Calu3 (cell line): ENCODE results near the gene TTC23. TPM values are rescaled to one million over a fixed set of nuclear protein-coding genes. Genes with fewer than 3 reads are reported as not detected.

Experiments used
- Bru-seq: library from RNA; stranded (reverse); fragments of 400-500 nt; gene quantifications from one replicate; lab custom pipeline; 2021; lab: Mats Ljungman, UMichigan
- BruChase-seq, 2 experiments: library from RNA; stranded (reverse); fragments of 400-500 nt; gene quantifications; one replicate each; lab custom pipeline; 2021; lab: Mats Ljungman, UMichigan
- BruUV-seq: library from RNA; stranded (reverse); fragments of 400-500 nt; replicated peaks from 2 replicates; lab custom pipeline; 2021; lab: Mats Ljungman, UMichigan
- CTCF ChIA-PET: fragments of 300-600 bp; sonication (Branson Sonifier 250); formaldehyde crosslinking; loops from one replicate; lab custom pipeline; 2022; ENCODE audit warnings: antibody characterized with exemption; lab: Charles Lee
- DNase-seq: peaks from one replicate; pipeline ENCODE4 v3.0.0; 2022
- H3K27ac Mint-ChIP-seq: one replicate; pipeline ENCODE4 v1.8.0; 2022; ENCODE audit warnings: mixed read lengths; ENCODE audit not compliant: unreplicated experiment
- H3K27me3 Mint-ChIP-seq: one replicate; pipeline ENCODE4 v1.8.0; 2022; ENCODE audit warnings: mixed read lengths; ENCODE audit not compliant: unreplicated experiment
- H3K36me3 Mint-ChIP-seq: one replicate; pipeline ENCODE4 v1.8.0; 2022; ENCODE audit warnings: mild to moderate bottlenecking, moderate library complexity, mixed read lengths; ENCODE audit not compliant: insufficient read depth, unreplicated experiment
- H3K4me1 Mint-ChIP-seq: one replicate; pipeline ENCODE4 v1.8.0; 2022; ENCODE audit warnings: mild to moderate bottlenecking, low read depth, mixed read lengths; ENCODE audit not compliant: unreplicated experiment
- H3K4me3 Mint-ChIP-seq: one replicate; pipeline ENCODE4 v1.8.0; 2022; ENCODE audit warnings: mild to moderate bottlenecking, low read depth, moderate library complexity, mixed read lengths; ENCODE audit not compliant: unreplicated experiment
- H3K9me3 Mint-ChIP-seq: one replicate; pipeline ENCODE4 v1.8.0; 2022; ENCODE audit warnings: low read depth, mixed read lengths; ENCODE audit not compliant: unreplicated experiment
- CTCF ChIP-seq: fragments of 200-600 bp; IDR thresholded peaks from one replicate; pipeline ENCODE4 v1.8.0; 2022; ENCODE audit warnings: antibody characterized with exemption; ENCODE audit not compliant: unreplicated experiment
- intact Hi-C: fragments of 100-400 bp; cut with micrococcal nuclease; formaldehyde crosslinking; loops from one replicate; pipeline ENCODE4 v1.10.0; 2022; ENCODE audit not compliant: unreplicated experiment
- long read RNA-seq: library from polyadenylated mRNA; stranded (forward); transcript quantifications from one replicate; pipeline ENCODE4 v2.0.0, GENCODE V29; 2022
- total RNA-seq: library from RNA; stranded (reverse); gene quantifications from 2 replicates; pipeline ENCODE4 v1.2.3, GENCODE V29; 2022

The TTC23 gene
- total RNA-seq (17.4 and 18.9 TPM in 2 replicates), Bru-seq, nascent RNA (percentile 63 among the genes with signal in this experiment), BruChase-seq, experiment 1, labeled RNA remaining after a 6-hour chase (percentile 53 among the genes with signal in this experiment), BruChase-seq, experiment 2, labeled RNA remaining after a 2-hour chase (percentile 52 among the genes with signal in this experiment)
- long read RNA-seq, partial matches to known transcripts, result 4 of 15 reads
- long read RNA-seq, other reads (novel, unspliced or antisense), result 11 of 15 reads

GRCh38 chr15:99249270-99249841 is at the start of gene TTC23:
Gene TTC23 (minus strand): TSS chr15:99249581. CDS start chr15:99228712, 20,869 bp downstream.
- no peaks in the 10 kb centered on the region for H3K9me3 Mint-ChIP-seq
- H3K27ac Mint-ChIP-seq, result peak within 1 kb of the TSS; percentile 91
- no TSS peak for BruUV-seq
- H3K4me1 Mint-ChIP-seq, result peaks cover 24% of the 10 kb centered on the region
- intact Hi-C loops, result no loop called here
- no peak within 1 kb of the TSS for H3K4me3 Mint-ChIP-seq
- TF ChIP-seq CTCF, result no peak
- CTCF ChIA-PET, result no interaction called here
- no peaks in the 10 kb centered on the region for H3K27me3 Mint-ChIP-seq
- H3K36me3 Mint-ChIP-seq, result peaks cover 16% of the 10 kb centered on the region
- peak; percentile 35 for DNase-seq

- no TSS peak for BruUV-seq
- H3K4me1 Mint-ChIP-seq, result no peaks in the 10 kb centered on the region
- no peak overlapping the region for H3K4me3 Mint-ChIP-seq
- H3K27ac Mint-ChIP-seq, result no peak overlapping the region
- CTCF ChIA-PET, result interaction anchor here (0.8 kb wide), 1 partner anchor 408 kb away, joined by 4 read pairs; no protein-coding TSS in a partner anchor
- no peaks in the 10 kb centered on the region for H3K27me3 Mint-ChIP-seq
- DNase-seq, result no peak
- peaks cover 8% of the 10 kb centered on the region for H3K9me3 Mint-ChIP-seq
- no peak for TF ChIP-seq CTCF
- intact Hi-C loops, result no loop called here
- no peaks in the 10 kb centered on the region for H3K36me3 Mint-ChIP-seq
Measured at GRCh38 chr15:99296386-99296785, 47.0 kb upstream of the TTC23 start.

GRCh38 chr15:99295840-99296239 is 46.5 kb upstream of the TTC23 start:
- H3K36me3 Mint-ChIP-seq, result no peaks in the 10 kb centered on the region
- H3K9me3 Mint-ChIP-seq, result peaks cover 8% of the 10 kb centered on the region
- BruUV-seq, result no TSS peak
- intact Hi-C loops, result no loop called here
- no peak overlapping the region for H3K4me3 Mint-ChIP-seq
- no peak for DNase-seq
- no peaks in the 10 kb centered on the region for H3K4me1 Mint-ChIP-seq
- no peak overlapping the region for H3K27ac Mint-ChIP-seq
- CTCF ChIA-PET, result no interaction called here
- no peaks in the 10 kb centered on the region for H3K27me3 Mint-ChIP-seq
- TF ChIP-seq CTCF, result no peak

- intact Hi-C loops, result no loop called here
- no peak for DNase-seq
- H3K4me1 Mint-ChIP-seq, result no peaks in the 10 kb centered on the region
- peaks cover 8% of the 10 kb centered on the region for H3K9me3 Mint-ChIP-seq
- no peak overlapping the region for H3K27ac Mint-ChIP-seq
- no peaks in the 10 kb centered on the region for H3K36me3 Mint-ChIP-seq
- no peaks in the 10 kb centered on the region for H3K27me3 Mint-ChIP-seq
- H3K4me3 Mint-ChIP-seq, result no peak overlapping the region
- no peak for TF ChIP-seq CTCF
- CTCF ChIA-PET, result no interaction called here
- BruUV-seq, result no TSS peak
Measured at GRCh38 chr15:99291643-99292042, 42.3 kb upstream of the TTC23 start.
